ENCODE measurements around the gene PRR5L. TPM values are rescaled to one million over a fixed set of nuclear protein-coding genes. Genes with fewer than 3 reads are reported as not detected.

Gene PRR5L
- total RNA-seq, 4 donors from 2014 or later: 2.2 to 10.9 (median 3.5) TPM

DNA sequence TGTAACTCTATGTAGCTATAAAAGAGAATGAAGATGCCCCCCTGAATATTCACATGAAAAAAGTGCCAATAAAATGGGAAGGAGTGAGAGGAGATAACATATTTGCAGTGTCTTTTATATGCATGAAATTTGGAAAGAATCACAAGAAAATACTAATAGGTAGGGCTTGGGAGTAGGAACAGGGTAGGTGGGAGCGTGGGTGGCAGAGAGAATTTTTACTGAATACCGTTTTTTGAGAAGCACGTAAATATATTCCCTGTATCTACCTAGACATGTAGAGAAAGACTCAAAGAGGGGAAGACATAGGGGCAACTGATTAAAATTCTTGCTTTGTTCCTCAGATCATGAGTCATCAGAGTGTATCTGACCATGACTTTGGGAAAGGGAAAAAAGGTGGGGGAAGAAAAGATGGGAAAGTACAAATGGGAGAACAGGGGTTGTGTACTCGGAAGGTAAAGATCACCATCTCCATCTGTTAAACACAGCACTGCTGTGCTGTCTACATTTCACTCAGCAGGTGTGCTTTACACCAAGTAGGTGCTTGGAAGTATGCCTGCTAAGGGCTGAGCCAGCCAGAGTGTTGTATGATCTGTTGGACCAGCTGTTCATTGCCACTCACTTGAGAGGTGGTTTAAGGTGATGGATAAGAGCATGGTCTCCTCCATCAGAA lies 16.0 kb downstream of the PRR5L start:
- no peaks in the 10 kb centered on the region for H3K36me3 ChIP-seq
- H3K4me1 ChIP-seq: no peaks in the 10 kb centered on the region
- WGBS: 88% methylated on average over 4 of the region's 4 CpGs
- no peak for DNase-seq (ENCODE audit: low spot score in 2 of 2)
- no peaks in the 10 kb centered on the region for H3K9me3 ChIP-seq
- no peak overlapping the region for H3K4me3 ChIP-seq
- no peak for TF ChIP-seq POLR2A (IDR thresholded peaks at IDR 0.05)
- TF ChIP-seq, protein P1, sequence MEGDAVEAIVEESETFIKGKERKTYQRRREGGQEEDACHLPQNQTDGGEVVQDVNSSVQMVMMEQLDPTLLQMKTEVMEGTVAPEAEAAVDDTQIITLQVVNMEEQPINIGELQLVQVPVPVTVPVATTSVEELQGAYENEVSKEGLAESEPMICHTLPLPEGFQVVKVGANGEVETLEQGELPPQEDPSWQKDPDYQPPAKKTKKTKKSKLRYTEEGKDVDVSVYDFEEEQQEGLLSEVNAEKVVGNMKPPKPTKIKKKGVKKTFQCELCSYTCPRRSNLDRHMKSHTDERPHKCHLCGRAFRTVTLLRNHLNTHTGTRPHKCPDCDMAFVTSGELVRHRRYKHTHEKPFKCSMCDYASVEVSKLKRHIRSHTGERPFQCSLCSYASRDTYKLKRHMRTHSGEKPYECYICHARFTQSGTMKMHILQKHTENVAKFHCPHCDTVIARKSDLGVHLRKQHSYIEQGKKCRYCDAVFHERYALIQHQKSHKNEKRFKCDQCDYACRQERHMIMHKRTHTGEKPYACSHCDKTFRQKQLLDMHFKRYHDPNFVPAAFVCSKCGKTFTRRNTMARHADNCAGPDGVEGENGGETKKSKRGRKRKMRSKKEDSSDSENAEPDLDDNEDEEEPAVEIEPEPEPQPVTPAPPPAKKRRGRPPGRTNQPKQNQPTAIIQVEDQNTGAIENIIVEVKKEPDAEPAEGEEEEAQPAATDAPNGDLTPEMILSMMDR (IDR thresholded peaks at IDR 0.05): no peak
- TF ChIP-seq POLR2AphosphoS5 (IDR thresholded peaks at IDR 0.05): no peak
- no peak for TF ChIP-seq EP300 (IDR thresholded peaks at IDR 0.05)
- no peak overlapping the region for H3K27ac ChIP-seq
- peaks cover 10% of the 10 kb centered on the region for H3K27me3 ChIP-seq

DNA sequence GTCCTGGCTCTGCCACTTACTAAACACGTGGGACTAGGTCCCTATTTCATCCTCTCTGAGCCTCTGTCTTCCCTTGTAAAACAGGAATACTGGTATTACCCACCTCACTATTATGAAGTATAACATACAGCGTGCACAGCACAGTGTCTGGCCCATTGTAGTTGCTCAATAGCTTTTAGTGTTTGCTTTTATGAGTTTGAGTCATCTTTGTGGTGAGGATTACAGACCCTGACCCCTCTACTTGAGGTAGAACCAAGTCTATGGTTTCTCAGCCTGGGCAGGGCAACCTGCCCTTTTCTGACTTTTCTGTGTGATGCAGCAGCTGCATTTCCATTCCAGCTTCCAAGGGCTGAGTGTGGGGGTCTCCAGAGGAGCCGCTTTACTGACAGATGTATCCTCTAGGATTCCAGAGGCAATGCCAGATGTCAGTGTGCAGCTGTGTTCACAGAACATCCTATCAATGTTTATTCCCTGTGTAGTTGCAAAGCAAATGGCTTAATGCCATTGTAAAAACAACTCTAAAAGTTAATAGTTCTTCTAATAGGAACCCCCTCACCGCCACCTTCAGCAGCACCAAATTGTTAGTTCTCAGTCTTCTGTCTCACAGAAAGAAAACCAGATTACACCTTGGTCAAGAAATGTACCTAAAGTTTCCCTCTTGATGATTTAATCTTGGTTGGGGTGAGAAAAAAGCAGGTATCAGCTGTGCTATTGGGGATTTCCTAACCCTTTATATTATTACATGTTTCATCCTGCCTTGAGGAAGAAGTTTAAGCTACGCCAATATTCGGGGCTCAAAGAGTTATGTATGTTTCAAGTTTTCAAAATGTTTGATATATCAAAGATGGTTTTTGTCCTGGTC lies 16.8 kb downstream of the PRR5L start:
- DNase-seq (ENCODE audit: low spot score in 2 of 2): no peak
- Histone ChIP-seq H3K4me3 (no peak overlapping the region), H3K27me3 (peaks cover 10% of the 10 kb centered on the region), H3K9me3 (no peaks in the 10 kb centered on the region), H3K27ac (no peak overlapping the region), H3K4me1 (no peaks in the 10 kb centered on the region), H3K36me3 (no peaks in the 10 kb centered on the region)
- 49% methylated on average over 6 of the region's 6 CpGs for WGBS
- TF ChIP-seq POLR2AphosphoS5 (IDR thresholded peaks at IDR 0.05) (no peak), EP300 (IDR thresholded peaks at IDR 0.05) (no peak), POLR2A (IDR thresholded peaks at IDR 0.05) (no peak)
- TF ChIP-seq, protein P1 (IDR thresholded peaks at IDR 0.05): no peak

DNA sequence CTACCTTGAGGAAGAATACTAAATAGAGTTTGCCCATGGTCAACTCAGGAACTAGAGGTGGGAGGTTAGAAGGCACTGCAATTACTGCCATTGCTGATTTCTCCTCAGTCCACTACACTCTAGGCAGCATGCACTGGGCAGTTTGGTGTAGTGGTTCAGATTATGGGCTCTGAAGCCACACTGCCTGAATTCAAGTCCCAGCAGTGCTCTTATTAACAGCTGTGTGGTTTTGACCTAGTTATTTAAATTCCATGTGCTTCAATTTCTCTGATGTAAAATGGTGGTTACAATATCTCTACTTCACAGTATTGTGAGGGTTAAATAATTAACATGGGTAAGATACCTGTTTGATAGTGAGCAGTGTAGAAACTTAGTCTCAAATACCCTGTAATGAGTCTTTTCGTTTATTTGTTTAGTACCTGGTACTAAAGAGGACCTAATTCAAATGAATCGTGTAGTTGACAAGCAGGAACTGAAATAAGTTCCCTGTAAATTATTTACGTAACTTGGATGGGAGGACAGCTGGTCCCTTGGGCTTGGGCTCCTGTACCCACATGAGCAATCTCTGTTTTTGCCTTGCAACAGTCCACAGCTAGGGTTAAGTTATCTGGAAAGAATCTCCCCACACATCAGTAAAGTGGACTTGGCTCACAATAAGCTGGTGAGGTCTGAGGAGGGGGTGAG lies 17.8 kb downstream of the PRR5L start:
- no peak overlapping the region for H3K4me3 ChIP-seq
- H3K4me1 ChIP-seq: no peaks in the 10 kb centered on the region
- peaks cover 10% of the 10 kb centered on the region for H3K27me3 ChIP-seq
- H3K27ac ChIP-seq: no peak overlapping the region
- no peaks in the 10 kb centered on the region for H3K9me3 ChIP-seq
- no peak for TF ChIP-seq POLR2A (IDR thresholded peaks at IDR 0.05)
- TF ChIP-seq, protein P1 (IDR thresholded peaks at IDR 0.05): no peak
- TF ChIP-seq POLR2AphosphoS5 (IDR thresholded peaks at IDR 0.05): no peak
- no peak for TF ChIP-seq EP300 (IDR thresholded peaks at IDR 0.05)
- 76% methylated on average over 3 of the region's 3 CpGs for WGBS
- no peaks in the 10 kb centered on the region for H3K36me3 ChIP-seq
- no peak for DNase-seq (ENCODE audit: low spot score in 2 of 2)

DNA sequence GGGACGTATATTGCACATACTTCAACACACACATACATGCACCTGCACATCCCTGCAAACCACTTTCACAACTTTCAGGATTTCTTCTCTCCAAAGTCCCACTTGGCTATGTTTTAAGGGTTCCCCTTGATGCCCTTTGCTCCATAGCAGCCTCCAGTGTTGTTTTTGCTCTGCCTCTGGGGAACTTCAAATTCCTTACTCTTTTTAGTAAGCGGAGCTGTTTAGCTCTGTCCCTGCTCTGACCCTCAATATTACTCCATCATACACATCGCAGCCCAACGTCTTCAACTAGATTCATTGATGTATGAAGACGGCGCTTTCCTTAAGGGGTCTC lies 18.3 kb downstream of the PRR5L start:
- 70% methylated on average over 6 of the region's 6 CpGs for WGBS
- Histone ChIP-seq H3K27ac (no peak overlapping the region), H3K27me3 (peaks cover 10% of the 10 kb centered on the region), H3K4me1 (no peaks in the 10 kb centered on the region), H3K9me3 (no peaks in the 10 kb centered on the region), H3K36me3 (no peaks in the 10 kb centered on the region), H3K4me3 (no peak overlapping the region)
- no peak for DNase-seq (ENCODE audit: low spot score in 2 of 2)
- TF ChIP-seq, protein P1 (IDR thresholded peaks at IDR 0.05): no peak
- TF ChIP-seq POLR2AphosphoS5 (IDR thresholded peaks at IDR 0.05): no peak
- TF ChIP-seq EP300 (IDR thresholded peaks at IDR 0.05): no peak
- no peak for TF ChIP-seq POLR2A (IDR thresholded peaks at IDR 0.05)

DNA sequence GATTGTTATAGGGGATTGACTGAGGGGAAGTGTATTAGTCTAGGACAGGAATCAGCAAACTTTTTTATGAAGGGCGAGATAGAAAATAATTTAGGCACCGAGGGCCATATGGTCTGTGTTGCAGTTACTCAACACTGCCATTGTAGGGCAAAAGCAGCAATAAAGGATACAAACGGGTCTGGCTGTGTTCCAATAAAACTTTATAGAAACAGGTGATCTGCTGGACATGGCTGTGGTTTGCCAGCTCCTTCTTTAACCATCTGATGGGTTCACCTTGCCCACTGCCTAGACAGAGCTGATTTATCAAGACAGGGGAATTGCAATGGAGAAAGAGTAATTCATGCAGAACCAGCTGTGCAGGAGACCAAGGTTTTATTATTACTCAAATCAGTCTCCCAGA lies 20.0 kb downstream of the PRR5L start:
- Histone ChIP-seq H3K4me3 (no peak overlapping the region), H3K27me3 (peaks cover 10% of the 10 kb centered on the region), H3K36me3 (no peaks in the 10 kb centered on the region), H3K4me1 (no peaks in the 10 kb centered on the region), H3K9me3 (no peaks in the 10 kb centered on the region), H3K27ac (no peak overlapping the region)
- WGBS: 70% methylated on average over 3 of the region's 3 CpGs
- DNase-seq (ENCODE audit: low spot score in 2 of 2): no peak
- no peak for TF ChIP-seq EP300 (IDR thresholded peaks at IDR 0.05)
- no peak for TF ChIP-seq POLR2A (IDR thresholded peaks at IDR 0.05)
- TF ChIP-seq, protein P1 (IDR thresholded peaks at IDR 0.05): no peak
